Ovary (tissue), 9 donors: ENCODE data around the gene VTN. TPM values are rescaled to one million over a fixed set of nuclear protein-coding genes. Genes with fewer than 3 reads are reported as not detected.

Source experiments
- DNase-seq, 5 donors: peaks; one replicate each; pipeline ENCODE4 v3.0.0-alpha.2; 2019 to 2020
- H3K27ac ChIP-seq, 2 donors: fragments of 200-600 bp; one replicate each; pipeline versions ENCODE4 v1.5.1 to v1.8.0; 2019 to 2022
- H3K27me3 ChIP-seq: fragments of 200-600 bp; one replicate; pipeline ENCODE4 v1.8.0; 2022
- H3K36me3 ChIP-seq: fragments of 200-600 bp; sonication (generic); one replicate; pipeline ENCODE4 v1.5.1; 2019
- H3K4me1 ChIP-seq: one replicate; pipeline ENCODE4 v1.8.1; 2013; ENCODE audit warnings: mild to moderate bottlenecking, moderate library complexity; ENCODE audit not compliant: insufficient read depth
- H3K4me3 ChIP-seq: fragments of 200-600 bp; sonication (generic); one replicate; pipeline ENCODE4 v1.5.1; 2017
- H3K9me3 ChIP-seq, 2 donors: fragments of 200-600 bp in 1 of 2; sonication (generic) in 1 of 2; one replicate each; pipeline versions ENCODE4 v1.5.1 to v1.8.1; 2013 to 2019; ENCODE audit warnings: mild to moderate bottlenecking in 1 of 2, moderate library complexity in 1 of 2
- CTCF ChIP-seq, 3 donors: fragments of 450-650 bp in 2 of 3; fragments of 200-600 bp in 1 of 3; IDR thresholded peaks; one replicate each; pipeline versions ENCODE4 v1.5.1 to v1.8.0; 2016 to 2022; ENCODE audit warnings: antibody characterized with exemption in 3 of 3, mild to moderate bottlenecking in 1 of 3
- EP300 ChIP-seq: sonication (generic); formaldehyde crosslinking; IDR thresholded peaks from one replicate; pipeline ENCODE4 v1.6.1; 2017; ENCODE audit warnings: antibody characterized with exemption
- POLR2A ChIP-seq: fragments of 450-650 bp; IDR thresholded peaks from one replicate; pipeline ENCODE4 v1.6.1; 2017; ENCODE audit warnings: antibody characterized with exemption, mild to moderate bottlenecking, moderate library complexity
- WGBS, 3 donors: extraction: QIAGEN DNeasy Blood & Tissue Kit in 1 of 3; methylation state at CpG; one replicate each; pipeline versions ENCODE4 v1.1.5 to v1.1.7; 2013 to 2017; 5-methylcytosine and 5-hydroxymethylcytosine counted together
- intact Hi-C, 4 donors: fragments of 100-400 bp; cut with DNase I; formaldehyde crosslinking; loops; one replicate each; pipeline versions ENCODE4 v1.11.0 to v1.15.1; 2022 to 2023
- polyA plus RNA-seq, 2 donors: library from polyadenylated mRNA; stranded (reverse); fragments of 200-250 nt in 1 of 2; fragments of 350-450 nt in 1 of 2; fragmentation: Illumina TruSeq in 1 of 2; extraction: RNeasy Lipid Tissue Mini Kit (QIAGEN cat#74804) in 1 of 2; gene quantifications; one replicate each; pipeline ENCODE4 v1.2.3, GENCODE V29; 2013 to 2014
- total RNA-seq, 7 donors: library from RNA; depleted of rRNA in 2 of 7; stranded (reverse); fragments of >200 nt in 2 of 7; fragmentation: NEBNext Ultra II Directional in 3 of 7; extraction: Animal tissue kit (Norgen Biotek cat#: 25700) in 3 of 7; gene quantifications; one replicate each; pipeline versions ENCODE4 v1.1.0 to v1.2.4, GENCODE V29; 2016 to 2023
- donor health status: DM: no; HTN: no; CAD: no; lungs with moderate emphysema.
- donor health status: DM: no; HTN: no; CAD: no.
- donor health status: Bipolar disorder and iron deficiency.
- donor health status: DM: yes; HTN: yes; CAD: no.
- donor health status: DM: no; HTN: no; CAD: no.
- donor health status: DM: yes; HTN: yes; CAD: no.

Gene VTN
- total and polyA plus RNA-seq, 9 donors: 0.25 to 20.5 (median 4.1) TPM; not detected in 1

GRCh38 chr17:28346199-28346580, 23.9 kb downstream of the VTN start:
- intact Hi-C loops: no loop called here
- 13 to 24% (median 16%) methylated on average over 2 of the region's 2 CpGs for WGBS, 3 donors
- Histone ChIP-seq H3K27me3 (no peaks in the 10 kb centered on the region), H3K4me1 (peaks cover 23% of the 10 kb centered on the region), H3K4me3 (no peak overlapping the region), H3K36me3 (no peaks in the 10 kb centered on the region), H3K27ac (peak overlapping the region in 1 of 2 donors; percentile 69), H3K9me3 (no peaks in the 10 kb centered on the region)
- TF ChIP-seq EP300 (no peak), CTCF (IDR thresholded peaks at IDR 0.05) (no peak), POLR2A (no peak)
- no peak for DNase-seq

- intact Hi-C loops: no loop called here
- no peak for DNase-seq
- H3K27me3 ChIP-seq: no peaks in the 10 kb centered on the region
- H3K27ac ChIP-seq: peak overlapping the region in 1 of 2 donors; percentile 69
- peaks cover 23% of the 10 kb centered on the region for H3K4me1 ChIP-seq
- H3K9me3 ChIP-seq: no peaks in the 10 kb centered on the region
- H3K36me3 ChIP-seq: no peaks in the 10 kb centered on the region
- TF ChIP-seq EP300 (no peak), CTCF (IDR thresholded peaks at IDR 0.05) (no peak), POLR2A (no peak)
- no peak overlapping the region for H3K4me3 ChIP-seq
- WGBS, 3 donors: 53 to 62% (median 53%) methylated on average over 13 of the region's 13 CpGs
These were observed 24.5 kb downstream of the VTN start for GRCh38 chr17:28345419-28346198.

GRCh38 chr17:28344435-28344901, 25.6 kb downstream of the VTN start:
- no peaks in the 10 kb centered on the region for H3K27me3 ChIP-seq
- H3K9me3 ChIP-seq: no peaks in the 10 kb centered on the region
- intact Hi-C loops: no loop called here
- H3K27ac ChIP-seq: no peak overlapping the region
- 90 to 93% (median 93%) methylated on average over 19 of the region's 19 CpGs for WGBS, 3 donors
- no peaks in the 10 kb centered on the region for H3K36me3 ChIP-seq
- H3K4me1 ChIP-seq: peaks cover 23% of the 10 kb centered on the region
- DNase-seq: no peak
- H3K4me3 ChIP-seq: no peak overlapping the region
- TF ChIP-seq POLR2A (no peak), EP300 (no peak), CTCF (IDR thresholded peaks at IDR 0.05) (no peak)

- Histone ChIP-seq H3K36me3 (no peaks in the 10 kb centered on the region), H3K27ac (no peak overlapping the region), H3K4me3 (no peak overlapping the region), H3K4me1 (peaks cover 23% of the 10 kb centered on the region), H3K9me3 (no peaks in the 10 kb centered on the region), H3K27me3 (no peaks in the 10 kb centered on the region)
- DNase-seq: no peak
- intact Hi-C loops: no loop called here
- TF ChIP-seq POLR2A (no peak), CTCF (IDR thresholded peaks at IDR 0.05) (no peak), EP300 (no peak)
- 93 to 96% (median 93%) methylated on average over 9 of the region's 9 CpGs for WGBS, 3 donors
These were observed 26.1 kb downstream of the VTN start for GRCh38 chr17:28344011-28344410.
